Hematopoietic multipotent progenitor cell (in vitro differentiated cells): Measurements from ENCODE around the gene CITED1. TPM values are rescaled to one million over a fixed set of nuclear protein-coding genes. Genes with fewer than 3 reads are reported as not detected.

ENCODE experiments used
- DNase-seq, 3 donors: peaks; one replicate each; pipeline ENCODE4 v3.0.0-alpha.2; 2011 to 2015; ENCODE audit warnings: low read depth in 2 of 3, low spot score in 2 of 3
- total RNA-seq: library from RNA; depleted of rRNA; stranded (reverse); fragments of >200 nt; gene quantifications from one replicate; pipeline ENCODE4 v1.2.3, GENCODE V29; 2012

CITED1 gene
- total RNA-seq, 1 donor = not detected

DNA sequence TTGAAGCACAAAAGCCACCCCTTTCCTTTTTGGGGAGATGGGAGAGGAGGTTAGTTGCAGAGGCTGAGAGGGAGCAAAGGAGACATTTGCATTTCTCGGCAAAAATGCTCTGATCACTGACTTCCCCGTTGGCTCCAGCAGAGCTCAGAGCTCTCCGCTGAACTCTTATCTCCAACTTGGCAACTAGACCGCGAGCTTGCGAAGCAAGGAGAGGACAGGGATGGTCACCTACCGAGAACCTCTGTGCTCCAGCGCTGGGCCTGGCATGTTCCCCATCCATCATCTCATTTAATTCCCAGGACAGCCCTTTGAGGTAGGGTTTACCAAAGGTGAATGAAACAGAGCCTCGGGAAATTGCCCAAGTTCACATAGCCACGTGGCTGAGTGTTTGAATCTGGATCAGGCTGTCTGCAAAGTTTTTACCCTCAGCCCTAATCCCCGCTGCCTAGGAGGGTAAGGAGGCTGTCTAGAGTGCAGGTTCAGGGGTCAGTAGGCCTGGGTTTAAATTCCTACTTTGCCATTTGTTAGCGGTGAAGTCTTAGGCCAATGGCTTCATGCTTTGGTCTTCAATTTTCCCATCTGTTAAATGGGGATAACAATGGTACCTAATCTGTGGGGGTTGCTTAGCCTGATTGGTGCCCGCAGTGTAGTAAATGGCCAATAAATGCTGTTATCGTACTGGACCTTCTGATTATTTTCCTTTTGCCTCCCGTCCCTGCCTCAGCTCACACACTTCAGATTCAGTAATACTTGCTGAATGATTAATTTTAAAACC is 3.8 kb upstream of the CITED1 start:
- DNase-seq = no peak

DNA sequence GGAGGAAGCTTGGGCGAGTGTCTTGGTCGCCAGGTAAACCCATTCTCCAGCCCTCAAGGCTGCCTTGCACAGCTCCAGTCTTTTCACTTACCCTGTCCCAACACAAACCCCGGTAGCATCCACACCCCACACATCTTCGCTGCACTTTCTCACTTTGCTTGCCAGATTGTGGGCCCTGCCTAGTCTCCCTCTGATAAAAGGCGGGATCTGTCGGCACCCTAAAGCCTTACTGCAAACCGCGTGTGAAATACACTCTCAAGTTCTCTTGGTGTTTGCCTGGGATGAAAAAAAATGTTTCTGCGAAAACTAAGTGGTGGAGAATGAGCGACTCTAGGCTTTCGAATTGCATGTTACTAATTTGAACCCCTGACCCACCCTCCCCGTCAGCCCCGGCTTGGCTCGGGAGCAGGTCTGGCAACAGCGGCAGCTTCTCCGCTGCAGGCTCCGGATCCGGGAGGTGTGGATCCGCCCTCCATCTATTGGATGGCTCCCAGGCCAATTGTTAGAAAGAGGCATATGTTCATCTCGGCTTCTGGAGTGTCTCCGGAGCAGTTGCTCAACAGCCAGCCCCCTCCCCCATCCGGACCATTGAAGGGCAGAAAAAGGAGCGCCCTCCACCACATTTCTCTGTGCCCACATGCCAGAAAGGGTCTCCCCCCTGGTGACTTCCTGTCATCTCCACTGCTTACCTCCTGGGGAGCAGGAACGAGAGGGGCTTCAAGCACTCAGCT is 3.0 kb upstream of the CITED1 start:
- peak in 2 of 3 donors; percentile 33 to 42 for DNase-seq

GRCh38 chrX:72308209-72308565 is 2.5 kb upstream of the CITED1 start:
- no peak for DNase-seq

DNA sequence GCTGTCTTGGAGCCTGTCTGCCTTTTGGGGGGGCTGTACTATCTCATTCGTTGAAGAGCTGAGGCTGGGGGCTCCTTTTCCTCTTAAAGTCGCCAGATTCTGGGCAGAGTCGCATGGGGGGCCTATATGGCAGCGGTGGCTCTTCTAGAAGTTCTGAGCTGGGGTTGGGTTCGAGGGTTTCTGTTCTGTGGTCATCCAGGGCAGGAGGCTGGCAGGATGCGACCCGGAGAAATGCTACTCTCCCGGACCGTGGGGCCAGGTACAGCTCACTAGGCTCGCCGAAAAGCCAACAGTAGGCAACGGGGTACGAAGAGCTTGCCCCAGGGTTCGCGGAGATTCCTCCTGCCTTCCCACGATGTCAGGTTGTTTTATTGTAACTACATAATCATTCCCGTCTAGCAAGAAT is 1.9 kb upstream of the CITED1 start:
- DNase-seq = no peak

- DNase-seq = peak in 2 of 3 donors; percentile 38 to 45
Observed at GRCh38 chrX:72306851-72307645, 1.3 kb upstream of the CITED1 start.

GRCh38 chrX:72306085-72306801 is 529 bp upstream of the CITED1 start:
- peak in 1 of 3 donors; percentile 4 for DNase-seq

GRCh38 chrX:72304877-72305276 is 837 bp downstream of the CITED1 start:
- DNase-seq = no peak

- DNase-seq = no peak
Observed at GRCh38 chrX:72301781-72302180, 3.9 kb downstream of the CITED1 start.

GRCh38 chrX:72299891-72300630 is 5.7 kb downstream of the CITED1 start:
- no peak for DNase-seq

GRCh38 chrX:72297953-72298730 is 7.6 kb downstream of the CITED1 start:
- DNase-seq = no peak

DNA sequence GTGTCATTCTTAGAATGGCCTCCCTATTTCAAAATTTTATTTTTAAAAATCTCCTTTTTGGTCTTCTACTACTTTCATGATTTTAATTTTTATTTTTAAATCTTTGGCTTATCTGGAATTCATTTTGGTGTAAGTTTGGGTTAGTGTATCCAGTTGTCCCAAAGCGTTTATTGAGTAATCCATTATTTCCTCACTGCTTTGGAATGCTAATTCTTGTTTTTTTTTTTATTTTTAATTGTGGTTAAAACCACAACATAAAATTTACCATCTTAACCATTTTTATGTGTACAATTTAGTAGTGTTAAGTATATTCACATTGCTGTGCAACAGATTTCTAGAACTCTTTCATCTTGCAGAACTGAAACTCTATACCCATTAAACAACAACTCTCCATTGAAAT is 8.7 kb downstream of the CITED1 start:
- no peak for DNase-seq

GRCh38 chrX:72295745-72296144 is 10.0 kb downstream of the CITED1 start:
- DNase-seq = no peak

- DNase-seq = no peak
Observed at GRCh38 chrX:72294497-72294896, 11.2 kb downstream of the CITED1 start.

DNA sequence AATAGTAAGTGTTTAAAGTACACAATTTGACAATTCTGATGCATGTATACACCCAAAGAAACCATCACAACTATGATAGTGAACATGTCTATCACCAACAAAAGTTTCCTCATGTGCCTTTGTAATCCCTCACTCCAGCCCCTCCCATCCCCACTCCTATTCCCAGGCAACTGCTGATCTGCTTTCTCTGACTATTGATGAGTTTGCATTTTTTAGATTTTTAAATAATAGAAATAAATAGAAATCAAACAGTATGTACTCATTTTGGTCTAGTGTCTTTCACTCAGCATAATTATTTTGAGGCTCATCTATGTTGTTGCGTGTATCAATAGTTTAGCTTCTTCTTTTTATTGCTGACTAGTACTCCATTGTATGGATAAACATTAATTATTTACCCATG is 23.4 kb downstream of the CITED1 start:
- no peak for DNase-seq

- DNase-seq = no peak
Observed at GRCh38 chrX:72280321-72280845, 25.3 kb downstream of the CITED1 start.

GRCh38 chrX:72276478-72276953 is 29.2 kb downstream of the CITED1 start:
- no peak for DNase-seq

GRCh38 chrX:72274526-72274925 is 31.2 kb downstream of the CITED1 start:
- no peak for DNase-seq

DNA sequence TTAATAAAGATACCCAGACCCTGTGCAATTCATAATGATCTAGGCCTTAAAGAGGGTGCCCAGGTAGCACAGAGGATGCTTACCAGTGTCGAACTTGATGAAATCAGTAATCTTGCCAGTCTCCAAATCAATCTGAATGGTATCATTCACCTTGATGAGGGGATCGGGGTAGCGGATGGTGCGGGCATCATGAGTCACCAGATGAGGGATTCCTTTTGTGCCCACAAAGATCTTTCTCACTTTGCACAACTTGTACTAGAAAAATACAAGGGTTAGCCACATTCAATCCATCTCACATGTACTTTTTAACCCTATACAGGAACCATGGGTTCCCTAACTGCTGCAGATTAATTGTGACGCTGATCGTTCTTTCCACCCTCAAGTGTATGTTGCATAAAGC is 32.0 kb downstream of the CITED1 start:
- no peak for DNase-seq

- DNase-seq = no peak
Observed at GRCh38 chrX:72272868-72273267, 32.8 kb downstream of the CITED1 start.
